AG04450 (cell line): ENCODE data around the gene TLX1. TPM values are rescaled to one million over a fixed set of nuclear protein-coding genes. Genes with fewer than 3 reads are reported as not detected.

Experiments used
- CTCF ChIA-PET: fragments of 300-600, 350-600 bp; formaldehyde crosslinking; extraction: SDS; loops from one replicate; lab custom pipeline; 2022; ENCODE audit warnings: antibody characterized with exemption, inconsistent platforms; lab: Charles Lee
- POLR2A ChIA-PET: fragments of 350-600 bp; formaldehyde crosslinking; extraction: SDS; loops from one replicate; lab custom pipeline; 2021; ENCODE audit warnings: antibody characterized with exemption, inconsistent platforms; lab: Yijun Ruan, JAX
- DNase-seq: peaks from one replicate; pipeline ENCODE4 v3.0.0-alpha.2; 2011; ENCODE audit warnings: low read depth, low spot score
- H3K27ac ChIP-seq: one replicate; pipeline ENCODE4 v1.5.1; 2012; ENCODE audit warnings: low read depth, low read length, control low read depth
- H3K27me3 ChIP-seq: one replicate; pipeline ENCODE4 v1.6.0; 2012; ENCODE audit warnings: low read length; ENCODE audit not compliant: control insufficient read depth, insufficient read depth
- H3K4me3 ChIP-seq: 2 replicates; pipeline ENCODE4 v1.5.1; 2011; ENCODE audit warnings: mild to moderate bottlenecking, low read depth, low read length, control low read depth
- H3K9me3 ChIP-seq: 2 replicates; pipeline ENCODE4 v1.5.1; 2012; ENCODE audit warnings: low read length; ENCODE audit not compliant: control insufficient read depth, insufficient read depth
- CTCF ChIP-seq: IDR thresholded peaks from 2 replicates; pipeline ENCODE4 v1.5.1; 2011; ENCODE audit warnings: low read depth, low read length, control low read depth, inconsistent platforms
- polyA plus RNA-seq: library from polyadenylated mRNA; depleted of rRNA; stranded (reverse); fragments of >200 nt; gene quantifications from 2 replicates; pipeline ENCODE4 v1.2.3, GENCODE V29; 2011

TLX1 gene
- polyA plus RNA-seq, 1 experiment, result not detected

GRCh38 chr10:101097881-101098280, 33.2 kb upstream of the TLX1 start:
- H3K9me3 ChIP-seq, result no peaks in the 10 kb centered on the region; the same call in 1 of the 2 replicates
- H3K4me3 ChIP-seq, result no peak overlapping the region
- H3K27ac ChIP-seq, result no peak overlapping the region
- CTCF ChIA-PET, result interaction anchor here (13.9 kb wide), 1 partner anchor 45 kb away, joined by 304 read pairs; no protein-coding TSS in a partner anchor
- POLR2A ChIA-PET, result no interaction called here
- no peak for DNase-seq
- H3K27me3 ChIP-seq, result peaks cover 60% of the 10 kb centered on the region
- no peak for TF ChIP-seq CTCF

- H3K9me3 ChIP-seq, result no peaks in the 10 kb centered on the region
- H3K27ac ChIP-seq, result no peak overlapping the region
- ChIA-PET CTCF (interaction anchor here (13.9 kb wide), 1 partner anchor 43 kb away, joined by 304 read pairs; no protein-coding TSS in a partner anchor), POLR2A (no interaction called here)
- no peak for TF ChIP-seq CTCF
- peaks cover 47% of the 10 kb centered on the region for H3K27me3 ChIP-seq
- DNase-seq, result no peak
- no peak overlapping the region for H3K4me3 ChIP-seq
Measured at GRCh38 chr10:101099901-101100300, 31.2 kb upstream of the TLX1 start.

- CTCF ChIA-PET, result interaction anchor here (1.7 to 13.9 kb wide), 2 partner anchors 42 to 60 kb away, joined by 6 to 304 read pairs; no protein-coding TSS in a partner anchor
- Histone ChIP-seq H3K9me3 (no peaks in the 10 kb centered on the region), H3K27ac (no peak overlapping the region), H3K4me3 (no peak overlapping the region), H3K27me3 (peaks cover 47% of the 10 kb centered on the region)
- TF ChIP-seq CTCF, result no peak
- POLR2A ChIA-PET, result no interaction called here
- DNase-seq, result no peak
Measured at GRCh38 chr10:101101372-101101881, 29.7 kb upstream of the TLX1 start.

GRCh38 chr10:101103430-101103829, 27.7 kb upstream of the TLX1 start:
- H3K9me3 ChIP-seq, result no peaks in the 10 kb centered on the region
- DNase-seq, result no peak
- no peak overlapping the region for H3K27ac ChIP-seq
- peaks cover 49% of the 10 kb centered on the region for H3K27me3 ChIP-seq
- ChIA-PET POLR2A (no interaction called here), CTCF (interaction anchor here (13.9 kb wide), 1 partner anchor 40 kb away, joined by 304 read pairs; no protein-coding TSS in a partner anchor)
- H3K4me3 ChIP-seq, result no peak overlapping the region
- TF ChIP-seq CTCF, result no peak

- peaks cover 42% of the 10 kb centered on the region for H3K27me3 ChIP-seq
- TF ChIP-seq CTCF, result no peak
- no peak for DNase-seq
- ChIA-PET CTCF (no interaction called here), POLR2A (no interaction called here)
- H3K4me3 ChIP-seq, result no peak overlapping the region
- no peak overlapping the region for H3K27ac ChIP-seq
- no peaks in the 10 kb centered on the region for H3K9me3 ChIP-seq
Measured at GRCh38 chr10:101106351-101106750, 24.7 kb upstream of the TLX1 start.
